Caco-2 (cell line): ENCODE measurements around the gene URM1. TPM values are rescaled to one million over a fixed set of nuclear protein-coding genes. Genes with fewer than 3 reads are reported as not detected.

Source experiments
- BruUV-seq: library from RNA; stranded (reverse); fragments of 400-500 nt; replicated peaks from 2 replicates; lab custom pipeline; 2021; lab: Mats Ljungman, UMichigan
- CTCF ChIA-PET: fragments of 300-600 bp; sonication (Branson Sonifier 250); formaldehyde crosslinking; loops from one replicate; lab custom pipeline; 2022; ENCODE audit warnings: antibody characterized with exemption; lab: Charles Lee
- POLR2A ChIA-PET: fragments of 300-600 bp; sonication (Branson Sonifier 250); formaldehyde crosslinking; loops from one replicate; lab custom pipeline; 2022; ENCODE audit warnings: antibody characterized with exemption; lab: Charles Lee
- DNase-seq, 2 experiments: peaks; one replicate each; pipeline versions ENCODE4 v3.0.0 to v3.0.0-alpha.2; 2020 to 2022
- H3K27me3 ChIP-seq: replicated peaks from 2 replicates; pipeline ENCODE4 v1.6.0; 2011; ENCODE audit warnings: low read length; ENCODE audit not compliant: control insufficient read depth, insufficient read depth
- H3K36me3 ChIP-seq: 2 replicates; pipeline ENCODE4 v1.5.1; 2011; ENCODE audit warnings: low read length; ENCODE audit not compliant: control insufficient read depth, insufficient read depth
- H3K4me1 ChIP-seq: fragments of 250-450 bp; sonication (Bioruptor Pico); 2 replicates; pipeline ENCODE4 v1.5.1; 2020; ENCODE audit warnings: mild to moderate bottlenecking
- H3K4me3 ChIP-seq: 2 replicates; pipeline ENCODE4 v1.5.1; 2011; ENCODE audit warnings: low read depth, mild to moderate bottlenecking, control low read depth, low read length
- H3K9me3 ChIP-seq: fragments of 250-450 bp; sonication (Bioruptor Pico); 2 replicates; pipeline ENCODE4 v1.5.1; 2020; ENCODE audit warnings: mild to moderate bottlenecking, moderate library complexity
- H3K27ac Mint-ChIP-seq: one replicate; pipeline ENCODE4 v1.8.0; 2022; ENCODE audit warnings: mixed read lengths; ENCODE audit not compliant: unreplicated experiment
- H3K27me3 Mint-ChIP-seq: one replicate; pipeline ENCODE4 v1.8.0; 2022; ENCODE audit warnings: mixed read lengths; ENCODE audit not compliant: insufficient read depth, unreplicated experiment
- H3K36me3 Mint-ChIP-seq: one replicate; pipeline ENCODE4 v1.8.0; 2022; ENCODE audit warnings: mild to moderate bottlenecking, mixed read lengths; ENCODE audit not compliant: insufficient read depth, unreplicated experiment
- H3K4me1 Mint-ChIP-seq: one replicate; pipeline ENCODE4 v1.8.0; 2022; ENCODE audit warnings: low read depth, mixed read lengths; ENCODE audit not compliant: unreplicated experiment
- H3K4me3 Mint-ChIP-seq: one replicate; pipeline ENCODE4 v1.8.0; 2022; ENCODE audit warnings: mild to moderate bottlenecking, moderate library complexity, mixed read lengths; ENCODE audit not compliant: unreplicated experiment
- H3K9me3 Mint-ChIP-seq: one replicate; pipeline ENCODE4 v1.8.0; 2022; ENCODE audit warnings: mixed read lengths; ENCODE audit not compliant: unreplicated experiment
- intact Hi-C: fragments of 100-400 bp; cut with micrococcal nuclease; formaldehyde crosslinking; loops from one replicate; pipeline ENCODE4 v1.10.0; 2022; ENCODE audit not compliant: unreplicated experiment
- total RNA-seq: library from RNA; stranded (reverse); gene quantifications from 2 replicates; pipeline ENCODE4 v1.2.3, GENCODE V29; 2022
- TF ChIP-seq, protein P1 (sequence below), 2 experiments: fragments of 200-600 bp in 1 of 2; IDR thresholded peaks; 1 replicate in 1 of 2; 2 replicates in 1 of 2; pipeline versions ENCODE4 v1.5.1 to v1.8.0; 2011 to 2022; ENCODE audit warnings: antibody characterized with exemption in 1 of 2, control low read depth in 1 of 2, inconsistent platforms in 1 of 2, low read depth in 1 of 2, low read length in 1 of 2, mild to moderate bottlenecking in 1 of 2, moderate library complexity in 1 of 2; ENCODE audit not compliant: insufficient read depth in 1 of 2, severe bottlenecking in 1 of 2, unreplicated experiment in 1 of 2

URM1 gene
- total RNA-seq, 1 experiment from 2014 or later, result 55.9 TPM

DNA sequence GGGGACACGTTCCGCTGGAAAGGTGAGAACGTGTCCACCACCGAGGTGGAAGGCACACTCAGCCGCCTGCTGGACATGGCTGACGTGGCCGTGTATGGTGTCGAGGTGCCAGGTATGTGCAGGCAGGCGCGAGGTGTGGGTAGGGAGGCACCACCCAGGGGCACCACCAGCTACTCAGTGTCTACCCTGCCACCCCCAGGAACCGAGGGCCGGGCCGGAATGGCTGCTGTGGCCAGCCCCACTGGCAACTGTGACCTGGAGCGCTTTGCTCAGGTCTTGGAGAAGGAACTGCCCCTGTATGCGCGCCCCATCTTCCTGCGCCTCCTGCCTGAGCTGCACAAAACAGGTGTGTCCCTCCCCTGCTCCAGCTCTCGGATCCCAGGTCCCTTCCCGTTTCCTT is 15.7 kb upstream of the URM1 start:
- Histone ChIP-seq H3K36me3 (no peaks in the 10 kb centered on the region), H3K27me3 (no peaks in the 10 kb centered on the region), H3K4me1 (no peaks in the 10 kb centered on the region), H3K9me3 (no peaks in the 10 kb centered on the region), H3K4me3 (no peak overlapping the region)
- no peak overlapping the region for H3K27ac Mint-ChIP-seq
- H3K27me3 Mint-ChIP-seq, result no peaks in the 10 kb centered on the region
- TF ChIP-seq, protein P1, sequence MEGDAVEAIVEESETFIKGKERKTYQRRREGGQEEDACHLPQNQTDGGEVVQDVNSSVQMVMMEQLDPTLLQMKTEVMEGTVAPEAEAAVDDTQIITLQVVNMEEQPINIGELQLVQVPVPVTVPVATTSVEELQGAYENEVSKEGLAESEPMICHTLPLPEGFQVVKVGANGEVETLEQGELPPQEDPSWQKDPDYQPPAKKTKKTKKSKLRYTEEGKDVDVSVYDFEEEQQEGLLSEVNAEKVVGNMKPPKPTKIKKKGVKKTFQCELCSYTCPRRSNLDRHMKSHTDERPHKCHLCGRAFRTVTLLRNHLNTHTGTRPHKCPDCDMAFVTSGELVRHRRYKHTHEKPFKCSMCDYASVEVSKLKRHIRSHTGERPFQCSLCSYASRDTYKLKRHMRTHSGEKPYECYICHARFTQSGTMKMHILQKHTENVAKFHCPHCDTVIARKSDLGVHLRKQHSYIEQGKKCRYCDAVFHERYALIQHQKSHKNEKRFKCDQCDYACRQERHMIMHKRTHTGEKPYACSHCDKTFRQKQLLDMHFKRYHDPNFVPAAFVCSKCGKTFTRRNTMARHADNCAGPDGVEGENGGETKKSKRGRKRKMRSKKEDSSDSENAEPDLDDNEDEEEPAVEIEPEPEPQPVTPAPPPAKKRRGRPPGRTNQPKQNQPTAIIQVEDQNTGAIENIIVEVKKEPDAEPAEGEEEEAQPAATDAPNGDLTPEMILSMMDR (IDR thresholded peaks at IDR 0.05; ENCODE audit: insufficient read depth in 1 of 2, low read depth in 1 of 2, low read length in 1 of 2, severe bottlenecking in 1 of 2, unreplicated experiment in 1 of 2), result no peak
- ChIA-PET CTCF (interaction anchor here (1.1 kb wide), 1 partner anchor 65 kb away, joined by 6 read pairs; the partner anchor contains the start of gene CERCAM), POLR2A (no interaction called here)
- H3K9me3 Mint-ChIP-seq, result no peaks in the 10 kb centered on the region
- DNase-seq, result no peak
- H3K4me1 Mint-ChIP-seq, result no peaks in the 10 kb centered on the region
- intact Hi-C loops, result no loop called here
- no peak overlapping the region for H3K4me3 Mint-ChIP-seq
- H3K36me3 Mint-ChIP-seq, result peaks cover 30% of the 10 kb centered on the region
- no TSS peak for BruUV-seq

DNA sequence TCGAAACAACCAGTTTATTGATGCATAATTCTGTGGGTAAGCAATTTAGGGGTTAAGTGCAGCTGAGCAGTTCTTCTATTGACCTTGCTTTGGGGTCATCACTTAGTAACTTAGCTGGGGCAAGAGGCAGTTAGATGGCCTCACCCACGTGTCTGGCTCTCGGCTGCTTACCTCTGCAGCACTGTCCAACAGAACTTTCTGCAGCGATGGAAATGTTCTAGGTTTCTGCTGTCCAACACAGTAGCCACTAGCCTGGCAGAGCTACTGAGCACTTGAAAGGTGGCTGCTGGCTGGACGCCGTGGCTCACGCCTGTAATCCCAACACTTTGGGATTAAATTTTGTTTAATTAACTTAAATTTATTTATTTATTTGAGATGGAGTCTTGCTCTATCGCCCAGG is 13.1 kb upstream of the URM1 start:
- no peaks in the 10 kb centered on the region for H3K9me3 ChIP-seq
- H3K27me3 ChIP-seq, result no peaks in the 10 kb centered on the region
- no TSS peak for BruUV-seq
- POLR2A ChIA-PET, result no interaction called here
- peaks cover 8% of the 10 kb centered on the region; the same call in 1 of the 2 replicates for H3K4me1 ChIP-seq
- intact Hi-C loops, result no loop called here
- H3K4me3 ChIP-seq, result no peak overlapping the region
- H3K36me3 ChIP-seq, result no peaks in the 10 kb centered on the region
- Mint-ChIP-seq H3K36me3 (peaks cover 31% of the 10 kb centered on the region), H3K4me3 (no peak overlapping the region), H3K9me3 (no peaks in the 10 kb centered on the region), H3K27me3 (no peaks in the 10 kb centered on the region), H3K27ac (no peak overlapping the region), H3K4me1 (peaks cover 7% of the 10 kb centered on the region)
- no peak for DNase-seq
- TF ChIP-seq, protein P1 (IDR thresholded peaks at IDR 0.05; ENCODE audit: insufficient read depth in 1 of 2, low read depth in 1 of 2, low read length in 1 of 2, severe bottlenecking in 1 of 2, unreplicated experiment in 1 of 2), result no peak
- CTCF ChIA-PET, result no interaction called here

DNA sequence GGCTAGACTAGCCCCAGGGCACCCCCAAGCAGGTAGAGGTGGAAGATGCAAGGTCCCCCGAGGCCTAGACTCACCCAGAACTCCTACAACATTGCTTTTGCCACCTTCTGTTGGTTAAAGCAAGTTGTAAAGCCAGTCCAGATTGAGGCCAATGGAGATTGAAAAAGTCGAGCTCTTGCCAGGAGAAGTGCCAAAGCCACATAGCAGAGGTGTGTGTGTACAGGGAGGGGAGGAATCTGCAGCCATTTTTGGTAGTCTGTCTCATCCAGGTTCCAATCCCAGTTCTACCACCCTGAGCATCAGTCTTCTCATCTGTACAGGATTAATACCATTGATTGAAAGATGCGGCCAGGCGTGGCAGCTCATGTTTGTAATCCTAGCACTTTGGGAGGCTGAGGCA is 12.3 kb upstream of the URM1 start:
- POLR2A ChIA-PET, result no interaction called here
- H3K36me3 ChIP-seq, result no peaks in the 10 kb centered on the region
- CTCF ChIA-PET, result no interaction called here

More for the DNA sequence above, 12.3 kb upstream of the URM1 start:
- Mint-ChIP-seq H3K4me1 (peaks cover 7% of the 10 kb centered on the region), H3K36me3 (peaks cover 29% of the 10 kb centered on the region), H3K4me3 (no peak overlapping the region), H3K27ac (no peak overlapping the region), H3K9me3 (no peaks in the 10 kb centered on the region), H3K27me3 (no peaks in the 10 kb centered on the region)
- peaks cover 8% of the 10 kb centered on the region; the same call in 1 of the 2 replicates for H3K4me1 ChIP-seq
- intact Hi-C loops, result no loop called here
- BruUV-seq, result no TSS peak
- TF ChIP-seq, protein P1 (IDR thresholded peaks at IDR 0.05; ENCODE audit: insufficient read depth in 1 of 2, low read depth in 1 of 2, low read length in 1 of 2, severe bottlenecking in 1 of 2, unreplicated experiment in 1 of 2), result no peak
- H3K4me3 ChIP-seq, result no peak overlapping the region
- H3K9me3 ChIP-seq, result no peaks in the 10 kb centered on the region
- DNase-seq, result no peak
- H3K27me3 ChIP-seq, result no peaks in the 10 kb centered on the region
